ENCODE results near the gene PTTG1IP. TPM values are rescaled to one million over a fixed set of nuclear protein-coding genes. Genes with fewer than 3 reads are reported as not detected.
"Not testable (repeated sequence)": the region's sequence is repeated elsewhere in the genome, so short reads cannot be mapped to it uniquely, and the experiment has no call there.

Gene PTTG1IP
- total RNA-seq, 1 experiment from 2014 or later, result 96.0 TPM

DNA sequence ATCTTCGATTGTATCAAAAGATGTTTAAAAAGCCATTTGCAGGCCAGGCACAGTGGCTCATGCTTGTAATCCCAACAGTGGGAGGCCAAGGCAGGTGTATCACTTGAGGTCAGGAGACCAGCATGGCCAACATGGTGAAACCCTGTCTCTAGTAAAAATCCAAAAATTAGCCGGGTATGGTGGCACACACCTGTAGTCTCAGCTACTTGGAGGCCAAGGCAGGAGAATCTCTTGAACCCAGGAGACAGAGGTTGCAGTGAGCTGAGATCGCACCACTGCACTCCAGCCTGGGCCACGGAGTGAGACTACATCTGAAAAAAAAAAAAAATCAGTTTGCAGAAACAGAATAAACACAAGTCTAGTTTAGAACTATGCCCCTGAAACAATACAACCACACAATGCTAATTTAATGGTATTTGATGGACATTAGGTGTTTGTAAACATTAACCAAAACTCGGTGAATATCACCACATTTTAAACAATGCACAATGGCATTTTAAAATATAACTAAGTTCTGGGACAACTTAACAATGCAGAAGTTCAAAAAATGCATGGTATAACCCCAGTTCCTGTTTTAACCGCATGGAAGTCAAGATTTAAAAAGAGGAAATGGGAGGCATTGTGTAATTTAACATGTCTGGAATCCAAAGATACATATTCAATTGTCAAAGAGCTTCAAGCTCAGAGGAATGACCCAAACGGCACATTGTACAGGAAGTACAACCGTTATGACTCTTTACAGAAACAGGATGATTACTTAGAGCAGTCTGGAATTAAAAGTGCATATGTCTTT, 7.1 kb upstream of the PTTG1IP start:
- ATAC-seq (no peak), DNase-seq (ENCODE audit: low spot score) (no peak)
- Mint-ChIP-seq H3K27ac (no peak overlapping the region), H3K27me3 (ENCODE audit: low read depth) (peaks cover 10% of the 10 kb centered on the region), H3K36me3 (no peaks in the 10 kb centered on the region), H3K4me1 (peaks cover 9% of the 10 kb centered on the region), H3K9me3 (peaks cover 3% of the 10 kb centered on the region; the same call in 1 of the 2 replicates), H3K4me3 (no peak overlapping the region)
- TF ChIP-seq ZNF416 (CRISPR knock-in tag; IDR thresholded peaks at IDR 0.05), result no peak
- TF ChIP-seq ETV6 (CRISPR knock-in tag; IDR thresholded peaks at IDR 0.05), result no peak
- no peak for TF ChIP-seq ZBTB21 (CRISPR knock-in tag; IDR thresholded peaks at IDR 0.05; ENCODE audit: borderline replicate concordance)
- TF ChIP-seq, protein P1, sequence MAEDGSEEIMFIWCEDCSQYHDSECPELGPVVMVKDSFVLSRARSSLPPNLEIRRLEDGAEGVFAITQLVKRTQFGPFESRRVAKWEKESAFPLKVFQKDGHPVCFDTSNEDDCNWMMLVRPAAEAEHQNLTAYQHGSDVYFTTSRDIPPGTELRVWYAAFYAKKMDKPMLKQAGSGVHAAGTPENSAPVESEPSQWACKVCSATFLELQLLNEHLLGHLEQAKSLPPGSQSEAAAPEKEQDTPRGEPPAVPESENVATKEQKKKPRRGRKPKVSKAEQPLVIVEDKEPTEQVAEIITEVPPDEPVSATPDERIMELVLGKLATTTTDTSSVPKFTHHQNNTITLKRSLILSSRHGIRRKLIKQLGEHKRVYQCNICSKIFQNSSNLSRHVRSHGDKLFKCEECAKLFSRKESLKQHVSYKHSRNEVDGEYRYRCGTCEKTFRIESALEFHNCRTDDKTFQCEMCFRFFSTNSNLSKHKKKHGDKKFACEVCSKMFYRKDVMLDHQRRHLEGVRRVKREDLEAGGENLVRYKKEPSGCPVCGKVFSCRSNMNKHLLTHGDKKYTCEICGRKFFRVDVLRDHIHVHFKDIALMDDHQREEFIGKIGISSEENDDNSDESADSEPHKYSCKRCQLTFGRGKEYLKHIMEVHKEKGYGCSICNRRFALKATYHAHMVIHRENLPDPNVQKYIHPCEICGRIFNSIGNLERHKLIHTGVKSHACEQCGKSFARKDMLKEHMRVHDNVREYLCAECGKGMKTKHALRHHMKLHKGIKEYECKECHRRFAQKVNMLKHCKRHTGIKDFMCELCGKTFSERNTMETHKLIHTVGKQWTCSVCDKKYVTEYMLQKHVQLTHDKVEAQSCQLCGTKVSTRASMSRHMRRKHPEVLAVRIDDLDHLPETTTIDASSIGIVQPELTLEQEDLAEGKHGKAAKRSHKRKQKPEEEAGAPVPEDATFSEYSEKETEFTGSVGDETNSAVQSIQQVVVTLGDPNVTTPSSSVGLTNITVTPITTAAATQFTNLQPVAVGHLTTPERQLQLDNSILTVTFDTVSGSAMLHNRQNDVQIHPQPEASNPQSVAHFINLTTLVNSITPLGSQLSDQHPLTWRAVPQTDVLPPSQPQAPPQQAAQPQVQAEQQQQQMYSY (CRISPR knock-in tag; IDR thresholded peaks at IDR 0.05), result no peak
- no peak for TF ChIP-seq MXD4 (CRISPR knock-in tag; IDR thresholded peaks at IDR 0.05; ENCODE audit: borderline replicate concordance)
- no peak for TF ChIP-seq NFE2L1 (CRISPR knock-in tag; IDR thresholded peaks at IDR 0.05)
- no peak for TF ChIP-seq NR2C2 (CRISPR knock-in tag; IDR thresholded peaks at IDR 0.05)
- TF ChIP-seq, protein P2, sequence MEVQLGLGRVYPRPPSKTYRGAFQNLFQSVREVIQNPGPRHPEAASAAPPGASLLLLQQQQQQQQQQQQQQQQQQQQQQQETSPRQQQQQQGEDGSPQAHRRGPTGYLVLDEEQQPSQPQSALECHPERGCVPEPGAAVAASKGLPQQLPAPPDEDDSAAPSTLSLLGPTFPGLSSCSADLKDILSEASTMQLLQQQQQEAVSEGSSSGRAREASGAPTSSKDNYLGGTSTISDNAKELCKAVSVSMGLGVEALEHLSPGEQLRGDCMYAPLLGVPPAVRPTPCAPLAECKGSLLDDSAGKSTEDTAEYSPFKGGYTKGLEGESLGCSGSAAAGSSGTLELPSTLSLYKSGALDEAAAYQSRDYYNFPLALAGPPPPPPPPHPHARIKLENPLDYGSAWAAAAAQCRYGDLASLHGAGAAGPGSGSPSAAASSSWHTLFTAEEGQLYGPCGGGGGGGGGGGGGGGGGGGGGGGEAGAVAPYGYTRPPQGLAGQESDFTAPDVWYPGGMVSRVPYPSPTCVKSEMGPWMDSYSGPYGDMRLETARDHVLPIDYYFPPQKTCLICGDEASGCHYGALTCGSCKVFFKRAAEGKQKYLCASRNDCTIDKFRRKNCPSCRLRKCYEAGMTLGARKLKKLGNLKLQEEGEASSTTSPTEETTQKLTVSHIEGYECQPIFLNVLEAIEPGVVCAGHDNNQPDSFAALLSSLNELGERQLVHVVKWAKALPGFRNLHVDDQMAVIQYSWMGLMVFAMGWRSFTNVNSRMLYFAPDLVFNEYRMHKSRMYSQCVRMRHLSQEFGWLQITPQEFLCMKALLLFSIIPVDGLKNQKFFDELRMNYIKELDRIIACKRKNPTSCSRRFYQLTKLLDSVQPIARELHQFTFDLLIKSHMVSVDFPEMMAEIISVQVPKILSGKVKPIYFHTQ (CRISPR knock-in tag; IDR thresholded peaks at IDR 0.05), result no peak
- TF ChIP-seq ESRRA (CRISPR knock-in tag; IDR thresholded peaks at IDR 0.05; ENCODE audit: borderline replicate concordance), result no peak
- TF ChIP-seq, protein P3, sequence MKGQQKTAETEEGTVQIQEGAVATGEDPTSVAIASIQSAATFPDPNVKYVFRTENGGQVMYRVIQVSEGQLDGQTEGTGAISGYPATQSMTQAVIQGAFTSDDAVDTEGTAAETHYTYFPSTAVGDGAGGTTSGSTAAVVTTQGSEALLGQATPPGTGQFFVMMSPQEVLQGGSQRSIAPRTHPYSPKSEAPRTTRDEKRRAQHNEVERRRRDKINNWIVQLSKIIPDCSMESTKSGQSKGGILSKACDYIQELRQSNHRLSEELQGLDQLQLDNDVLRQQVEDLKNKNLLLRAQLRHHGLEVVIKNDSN (CRISPR knock-in tag; IDR thresholded peaks at IDR 0.05), result no peak
- TF ChIP-seq PRRX2 (CRISPR knock-in tag; IDR thresholded peaks at IDR 0.05), result no peak
- TF ChIP-seq, protein P4, sequence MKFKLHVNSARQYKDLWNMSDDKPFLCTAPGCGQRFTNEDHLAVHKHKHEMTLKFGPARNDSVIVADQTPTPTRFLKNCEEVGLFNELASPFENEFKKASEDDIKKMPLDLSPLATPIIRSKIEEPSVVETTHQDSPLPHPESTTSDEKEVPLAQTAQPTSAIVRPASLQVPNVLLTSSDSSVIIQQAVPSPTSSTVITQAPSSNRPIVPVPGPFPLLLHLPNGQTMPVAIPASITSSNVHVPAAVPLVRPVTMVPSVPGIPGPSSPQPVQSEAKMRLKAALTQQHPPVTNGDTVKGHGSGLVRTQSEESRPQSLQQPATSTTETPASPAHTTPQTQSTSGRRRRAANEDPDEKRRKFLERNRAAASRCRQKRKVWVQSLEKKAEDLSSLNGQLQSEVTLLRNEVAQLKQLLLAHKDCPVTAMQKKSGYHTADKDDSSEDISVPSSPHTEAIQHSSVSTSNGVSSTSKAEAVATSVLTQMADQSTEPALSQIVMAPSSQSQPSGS (CRISPR knock-in tag; IDR thresholded peaks at IDR 0.05; ENCODE audit: borderline replicate concordance, low read depth), result no peak
- TF ChIP-seq, protein P5, sequence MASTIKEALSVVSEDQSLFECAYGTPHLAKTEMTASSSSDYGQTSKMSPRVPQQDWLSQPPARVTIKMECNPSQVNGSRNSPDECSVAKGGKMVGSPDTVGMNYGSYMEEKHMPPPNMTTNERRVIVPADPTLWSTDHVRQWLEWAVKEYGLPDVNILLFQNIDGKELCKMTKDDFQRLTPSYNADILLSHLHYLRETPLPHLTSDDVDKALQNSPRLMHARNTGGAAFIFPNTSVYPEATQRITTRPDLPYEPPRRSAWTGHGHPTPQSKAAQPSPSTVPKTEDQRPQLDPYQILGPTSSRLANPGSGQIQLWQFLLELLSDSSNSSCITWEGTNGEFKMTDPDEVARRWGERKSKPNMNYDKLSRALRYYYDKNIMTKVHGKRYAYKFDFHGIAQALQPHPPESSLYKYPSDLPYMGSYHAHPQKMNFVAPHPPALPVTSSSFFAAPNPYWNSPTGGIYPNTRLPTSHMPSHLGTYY (CRISPR knock-in tag; IDR thresholded peaks at IDR 0.05), result no peak
- TF ChIP-seq NR3C1 (CRISPR knock-in tag; conservative IDR thresholded peaks at IDR 0.05; ENCODE audit: low read depth), result no peak
- no peak for TF ChIP-seq NFYB (CRISPR knock-in tag; conservative IDR thresholded peaks at IDR 0.05; ENCODE audit: low read depth)
- TF ChIP-seq, protein P6, sequence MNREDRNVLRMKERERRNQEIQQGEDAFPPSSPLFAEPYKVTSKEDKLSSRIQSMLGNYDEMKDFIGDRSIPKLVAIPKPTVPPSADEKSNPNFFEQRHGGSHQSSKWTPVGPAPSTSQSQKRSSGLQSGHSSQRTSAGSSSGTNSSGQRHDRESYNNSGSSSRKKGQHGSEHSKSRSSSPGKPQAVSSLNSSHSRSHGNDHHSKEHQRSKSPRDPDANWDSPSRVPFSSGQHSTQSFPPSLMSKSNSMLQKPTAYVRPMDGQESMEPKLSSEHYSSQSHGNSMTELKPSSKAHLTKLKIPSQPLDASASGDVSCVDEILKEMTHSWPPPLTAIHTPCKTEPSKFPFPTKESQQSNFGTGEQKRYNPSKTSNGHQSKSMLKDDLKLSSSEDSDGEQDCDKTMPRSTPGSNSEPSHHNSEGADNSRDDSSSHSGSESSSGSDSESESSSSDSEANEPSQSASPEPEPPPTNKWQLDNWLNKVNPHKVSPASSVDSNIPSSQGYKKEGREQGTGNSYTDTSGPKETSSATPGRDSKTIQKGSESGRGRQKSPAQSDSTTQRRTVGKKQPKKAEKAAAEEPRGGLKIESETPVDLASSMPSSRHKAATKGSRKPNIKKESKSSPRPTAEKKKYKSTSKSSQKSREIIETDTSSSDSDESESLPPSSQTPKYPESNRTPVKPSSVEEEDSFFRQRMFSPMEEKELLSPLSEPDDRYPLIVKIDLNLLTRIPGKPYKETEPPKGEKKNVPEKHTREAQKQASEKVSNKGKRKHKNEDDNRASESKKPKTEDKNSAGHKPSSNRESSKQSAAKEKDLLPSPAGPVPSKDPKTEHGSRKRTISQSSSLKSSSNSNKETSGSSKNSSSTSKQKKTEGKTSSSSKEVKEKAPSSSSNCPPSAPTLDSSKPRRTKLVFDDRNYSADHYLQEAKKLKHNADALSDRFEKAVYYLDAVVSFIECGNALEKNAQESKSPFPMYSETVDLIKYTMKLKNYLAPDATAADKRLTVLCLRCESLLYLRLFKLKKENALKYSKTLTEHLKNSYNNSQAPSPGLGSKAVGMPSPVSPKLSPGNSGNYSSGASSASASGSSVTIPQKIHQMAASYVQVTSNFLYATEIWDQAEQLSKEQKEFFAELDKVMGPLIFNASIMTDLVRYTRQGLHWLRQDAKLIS (CRISPR knock-in tag; IDR thresholded peaks at IDR 0.05; ENCODE audit: borderline replicate concordance), result no peak
- TF ChIP-seq, protein P7, sequence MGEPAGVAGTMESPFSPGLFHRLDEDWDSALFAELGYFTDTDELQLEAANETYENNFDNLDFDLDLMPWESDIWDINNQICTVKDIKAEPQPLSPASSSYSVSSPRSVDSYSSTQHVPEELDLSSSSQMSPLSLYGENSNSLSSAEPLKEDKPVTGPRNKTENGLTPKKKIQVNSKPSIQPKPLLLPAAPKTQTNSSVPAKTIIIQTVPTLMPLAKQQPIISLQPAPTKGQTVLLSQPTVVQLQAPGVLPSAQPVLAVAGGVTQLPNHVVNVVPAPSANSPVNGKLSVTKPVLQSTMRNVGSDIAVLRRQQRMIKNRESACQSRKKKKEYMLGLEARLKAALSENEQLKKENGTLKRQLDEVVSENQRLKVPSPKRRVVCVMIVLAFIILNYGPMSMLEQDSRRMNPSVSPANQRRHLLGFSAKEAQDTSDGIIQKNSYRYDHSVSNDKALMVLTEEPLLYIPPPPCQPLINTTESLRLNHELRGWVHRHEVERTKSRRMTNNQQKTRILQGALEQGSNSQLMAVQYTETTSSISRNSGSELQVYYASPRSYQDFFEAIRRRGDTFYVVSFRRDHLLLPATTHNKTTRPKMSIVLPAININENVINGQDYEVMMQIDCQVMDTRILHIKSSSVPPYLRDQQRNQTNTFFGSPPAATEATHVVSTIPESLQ (CRISPR knock-in tag; IDR thresholded peaks at IDR 0.05), result no peak
- TF ChIP-seq NFATC4 (CRISPR knock-in tag; IDR thresholded peaks at IDR 0.05), result no peak
- POLR2A ChIA-PET, result no interaction called here
- CTCF ChIA-PET, result no interaction called here

DNA sequence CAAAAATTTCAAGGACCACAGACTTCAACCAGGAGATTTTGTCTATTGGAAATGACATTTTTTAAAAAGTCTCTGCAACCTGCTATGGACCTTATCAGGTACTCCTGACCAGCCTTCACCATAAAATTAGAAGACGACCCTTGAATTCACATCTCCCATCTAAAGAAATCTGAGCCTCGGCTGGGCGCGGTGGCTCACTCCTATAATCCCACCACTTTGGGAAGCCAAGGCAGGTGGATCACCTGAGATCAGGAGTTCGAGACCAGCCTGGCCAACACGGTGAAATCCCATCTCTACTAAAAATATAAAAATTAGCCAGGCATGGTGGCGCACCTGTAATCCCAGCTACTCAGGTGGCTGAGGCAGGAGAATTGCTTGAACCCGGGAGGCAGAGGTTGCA, 5.7 kb upstream of the PTTG1IP start:
- H3K4me3 Mint-ChIP-seq; H3K36me3 Mint-ChIP-seq; CTCF ChIA-PET; ATAC-seq; H3K27ac Mint-ChIP-seq; H3K9me3 Mint-ChIP-seq; DNase-seq (ENCODE audit: low spot score); POLR2A ChIA-PET: not testable (repeated sequence)
- Mint-ChIP-seq H3K4me1 (peaks cover 20% of the 10 kb centered on the region), H3K27me3 (ENCODE audit: low read depth) (peaks cover 24% of the 10 kb centered on the region)
